ENCODE measurements around the gene ZNF883. TPM values are rescaled to one million over a fixed set of nuclear protein-coding genes. Genes with fewer than 3 reads are reported as not detected.
"Not testable (repeated sequence)": the region's sequence is repeated elsewhere in the genome, so short reads cannot be mapped to it uniquely, and the experiment has no call there.

ZNF883 gene
- 2.2 and 4.1 TPM in 2 replicates for total RNA-seq

- DNase-seq (ENCODE audit: extremely low read depth, low read depth, low spot score): no peak
Measured at GRCh38 chr9:113011911-113012381, at the start of gene ZNF883. TSS of gene ZNF883 (minus strand) at chr9:113012192.

GRCh38 chr9:113061072-113061850, 49.3 kb upstream of the ZNF883 start:
- DNase-seq (ENCODE audit: extremely low read depth, low read depth, low spot score): not testable (repeated sequence)

GRCh38 chr9:113059581-113060284, 47.7 kb upstream of the ZNF883 start:
- DNase-seq (ENCODE audit: extremely low read depth, low read depth, low spot score): not testable (repeated sequence)

- no peak for DNase-seq (ENCODE audit: extremely low read depth, low read depth, low spot score)
Measured at GRCh38 chr9:113057193-113057592, 45.2 kb upstream of the ZNF883 start.

- peak; percentile 74 for DNase-seq (ENCODE audit: extremely low read depth, low read depth, low spot score)
Measured at GRCh38 chr9:113056191-113057106, 44.5 kb upstream of the ZNF883 start, which contains the start of gene ZFP37. TSS of gene ZFP37 (minus strand) at chr9:113056724. CDS start at chr9:113056688, 36 bp downstream.

GRCh38 chr9:113042884-113043657, 31.1 kb upstream of the ZNF883 start:
- peak; percentile 2 for DNase-seq (ENCODE audit: extremely low read depth, low read depth, low spot score)

GRCh38 chr9:113026200-113026599, 14.2 kb upstream of the ZNF883 start:
- no peak for DNase-seq (ENCODE audit: extremely low read depth, low read depth, low spot score)

GRCh38 chr9:113018247-113018646, 6.3 kb upstream of the ZNF883 start:
- no peak for DNase-seq (ENCODE audit: extremely low read depth, low read depth, low spot score)

GRCh38 chr9:113012492-113012891, 500 bp upstream of the ZNF883 start:
- DNase-seq (ENCODE audit: extremely low read depth, low read depth, low spot score): no peak

- no peak for DNase-seq (ENCODE audit: extremely low read depth, low read depth, low spot score)
Measured at GRCh38 chr9:113005777-113006176, 6.2 kb downstream of the ZNF883 start.

GRCh38 chr9:112997236-112997941, 14.6 kb downstream of the ZNF883 start:
- DNase-seq (ENCODE audit: extremely low read depth, low read depth, low spot score): no peak

- DNase-seq (ENCODE audit: extremely low read depth, low read depth, low spot score): no peak
Measured at GRCh38 chr9:112971415-112971814, 40.6 kb downstream of the ZNF883 start.

- no peak for DNase-seq (ENCODE audit: extremely low read depth, low read depth, low spot score)
Measured at GRCh38 chr9:112970939-112971338, 41.1 kb downstream of the ZNF883 start.

- no peak for DNase-seq (ENCODE audit: extremely low read depth, low read depth, low spot score)
Measured at GRCh38 chr9:112969730-112970129, 42.3 kb downstream of the ZNF883 start.

GRCh38 chr9:112955550-112955949, 56.4 kb downstream of the ZNF883 start:
- no peak for DNase-seq (ENCODE audit: extremely low read depth, low read depth, low spot score)

- no peak for DNase-seq (ENCODE audit: extremely low read depth, low read depth, low spot score)
Measured at GRCh38 chr9:112945620-112946208, 66.3 kb downstream of the ZNF883 start.

GRCh38 chr9:112939418-112939817, 72.6 kb downstream of the ZNF883 start:
- no peak for DNase-seq (ENCODE audit: extremely low read depth, low read depth, low spot score)

- DNase-seq (ENCODE audit: extremely low read depth, low read depth, low spot score): no peak
Measured at GRCh38 chr9:112933696-112934095, 78.3 kb downstream of the ZNF883 start.

- DNase-seq (ENCODE audit: extremely low read depth, low read depth, low spot score): no peak
Measured at GRCh38 chr9:112925058-112925641, 86.8 kb downstream of the ZNF883 start.

Measured in glomerular endothelial cell (primary cell).